GM12892 (cell line): Measurements from ENCODE around the gene FASTKD3.

ENCODE experiments used
- POLR2A ChIP-seq: IDR thresholded peaks from 2 replicates; pipeline ENCODE4 v1.6.1; 2011; ENCODE audit warnings: low read depth, low read length, control low read depth
- POLR2AphosphoS5 ChIP-seq: IDR thresholded peaks from 2 replicates; pipeline ENCODE4 v1.6.1; 2011; ENCODE audit warnings: low read depth, low read length, control low read depth

DNA sequence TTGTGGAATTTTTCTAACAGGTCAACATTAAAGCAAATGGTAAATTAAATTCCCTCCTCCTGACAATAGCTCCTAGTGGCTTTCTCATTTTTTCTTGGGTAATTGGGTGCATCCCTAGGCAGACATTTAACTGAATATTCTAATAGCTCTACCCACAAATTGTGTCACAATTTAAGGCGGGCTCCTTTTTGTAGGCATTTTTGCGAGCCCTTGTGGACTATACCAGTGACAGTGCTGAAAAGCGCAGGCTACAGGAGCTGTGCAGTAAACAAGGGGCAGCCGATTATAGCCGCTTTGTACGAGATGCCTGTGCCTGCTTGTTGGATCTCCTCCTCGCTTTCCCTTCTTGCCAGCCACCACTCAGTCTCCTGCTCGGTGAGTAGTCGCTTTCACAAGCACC lies 20.1 kb upstream of the FASTKD3 start:
- TF ChIP-seq POLR2A (no peak), POLR2AphosphoS5 (no peak)
